ENCODE data around the gene SESN2. TPM values are rescaled to one million over a fixed set of nuclear protein-coding genes. Genes with fewer than 3 reads are reported as not detected.

Gene SESN2
- total and polyA plus RNA-seq, 10 of the 15 experiments (the other 5 are each of a cell fraction or from before 2014, with no cell fraction given), result 1.5 to 40.9 (median 17.8) TPM

DNA sequence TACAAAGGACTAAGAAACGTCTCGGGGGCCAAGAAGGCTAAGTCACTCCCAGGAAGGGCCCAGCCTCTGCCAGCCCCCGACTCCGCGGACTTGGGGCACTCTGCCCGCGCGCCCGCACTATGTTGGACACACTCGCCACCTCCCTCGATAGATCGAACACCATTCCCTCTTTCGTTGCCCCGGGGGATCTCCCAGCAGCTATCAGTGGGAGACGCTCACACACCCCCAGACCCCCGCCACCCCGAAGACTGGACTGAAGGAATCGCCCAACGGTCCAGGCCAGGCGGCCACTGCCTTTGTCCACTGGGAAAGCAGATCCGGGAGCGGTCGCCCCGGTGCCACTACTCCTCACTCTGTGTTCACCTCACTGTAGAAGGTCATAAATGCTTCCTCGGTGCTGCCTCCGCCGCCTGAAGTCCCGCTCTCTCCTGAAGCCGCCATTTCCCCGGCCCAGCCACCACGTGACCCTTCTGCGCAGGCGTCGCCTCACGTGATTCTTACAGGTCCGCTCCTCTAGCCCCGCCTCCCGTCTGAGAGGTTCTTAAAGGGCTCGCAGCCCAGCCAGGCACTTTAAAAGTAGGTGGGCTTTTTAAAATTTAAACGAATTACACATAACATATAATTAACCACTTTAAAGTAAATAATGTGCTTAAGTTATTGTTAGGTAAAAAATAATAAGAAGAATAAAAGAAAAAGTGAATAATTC lies 26.6 kb upstream of the SESN2 start, which contains the start of gene DNAJC8 (continued):
- TF ChIP-seq, protein P1, sequence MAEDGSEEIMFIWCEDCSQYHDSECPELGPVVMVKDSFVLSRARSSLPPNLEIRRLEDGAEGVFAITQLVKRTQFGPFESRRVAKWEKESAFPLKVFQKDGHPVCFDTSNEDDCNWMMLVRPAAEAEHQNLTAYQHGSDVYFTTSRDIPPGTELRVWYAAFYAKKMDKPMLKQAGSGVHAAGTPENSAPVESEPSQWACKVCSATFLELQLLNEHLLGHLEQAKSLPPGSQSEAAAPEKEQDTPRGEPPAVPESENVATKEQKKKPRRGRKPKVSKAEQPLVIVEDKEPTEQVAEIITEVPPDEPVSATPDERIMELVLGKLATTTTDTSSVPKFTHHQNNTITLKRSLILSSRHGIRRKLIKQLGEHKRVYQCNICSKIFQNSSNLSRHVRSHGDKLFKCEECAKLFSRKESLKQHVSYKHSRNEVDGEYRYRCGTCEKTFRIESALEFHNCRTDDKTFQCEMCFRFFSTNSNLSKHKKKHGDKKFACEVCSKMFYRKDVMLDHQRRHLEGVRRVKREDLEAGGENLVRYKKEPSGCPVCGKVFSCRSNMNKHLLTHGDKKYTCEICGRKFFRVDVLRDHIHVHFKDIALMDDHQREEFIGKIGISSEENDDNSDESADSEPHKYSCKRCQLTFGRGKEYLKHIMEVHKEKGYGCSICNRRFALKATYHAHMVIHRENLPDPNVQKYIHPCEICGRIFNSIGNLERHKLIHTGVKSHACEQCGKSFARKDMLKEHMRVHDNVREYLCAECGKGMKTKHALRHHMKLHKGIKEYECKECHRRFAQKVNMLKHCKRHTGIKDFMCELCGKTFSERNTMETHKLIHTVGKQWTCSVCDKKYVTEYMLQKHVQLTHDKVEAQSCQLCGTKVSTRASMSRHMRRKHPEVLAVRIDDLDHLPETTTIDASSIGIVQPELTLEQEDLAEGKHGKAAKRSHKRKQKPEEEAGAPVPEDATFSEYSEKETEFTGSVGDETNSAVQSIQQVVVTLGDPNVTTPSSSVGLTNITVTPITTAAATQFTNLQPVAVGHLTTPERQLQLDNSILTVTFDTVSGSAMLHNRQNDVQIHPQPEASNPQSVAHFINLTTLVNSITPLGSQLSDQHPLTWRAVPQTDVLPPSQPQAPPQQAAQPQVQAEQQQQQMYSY (CRISPR knock-in tag; IDR thresholded peaks at IDR 0.05), result no peak
- TF ChIP-seq POLR2AphosphoS2 (IDR thresholded peaks at IDR 0.05; ENCODE audit: low read depth, low read length) (0 out of 2 replicates have a peak, but pooled peaks have one; percentile 64), NRF1 (conservative IDR thresholded peaks at IDR 0.05; ENCODE audit: low read depth, low read length) (peak; percentile 51), SPI1 (IDR thresholded peaks at IDR 0.05; ENCODE audit: borderline replicate concordance, insufficient read depth, low read depth, low read length) (no peak), POLR2AphosphoS5 (IDR thresholded peaks at IDR 0.05; ENCODE audit: low read length) (peak; percentile 93), SMAD5 (IDR thresholded peaks at IDR 0.05; ENCODE audit: low read depth) (peak; percentile 78; the same call in 1 of the 2 replicates), ZNF217 (IDR thresholded peaks at IDR 0.05) (no peak), NR2F1 (conservative IDR thresholded peaks at IDR 0.05) (no peak), RCOR1 (conservative IDR thresholded peaks at IDR 0.05; ENCODE audit: low read depth, low read length) (0 out of 2 replicates have a peak, but pooled peaks have one; percentile 36), CREM (IDR thresholded peaks at IDR 0.05; ENCODE audit: low read depth) (peak; percentile 45; the same call in 1 of the 2 replicates), EP300 (IDR thresholded peaks at IDR 0.05; ENCODE audit: borderline replicate concordance in 1 of 2, control insufficient read depth in 1 of 2, low read depth in 2 of 2, low read length in 2 of 2) (0 out of 4 replicates have a peak, but pooled peaks of 1 of the 2 experiments have one; percentile 29), IKZF1 (conservative IDR thresholded peaks at IDR 0.05) (peak; percentile 64), BHLHE40 (IDR thresholded peaks at IDR 0.05; ENCODE audit: borderline replicate concordance in 1 of 2, low read depth in 2 of 2, low read length in 1 of 2) (peak; percentile 97 to 98), ZNF24 (IDR thresholded peaks at IDR 0.05) (no peak), CHD4 (IDR thresholded peaks at IDR 0.05) (no peak), POLR2A (IDR thresholded peaks at IDR 0.05; ENCODE audit: low read depth, low read length) (peak; percentile 88), MYC (IDR thresholded peaks at IDR 0.05; ENCODE audit: insufficient read depth, insufficient read length, insufficient replicate concordance, low read length, severe bottlenecking) (peak; percentile 25)
- TF ChIP-seq, protein P2, sequence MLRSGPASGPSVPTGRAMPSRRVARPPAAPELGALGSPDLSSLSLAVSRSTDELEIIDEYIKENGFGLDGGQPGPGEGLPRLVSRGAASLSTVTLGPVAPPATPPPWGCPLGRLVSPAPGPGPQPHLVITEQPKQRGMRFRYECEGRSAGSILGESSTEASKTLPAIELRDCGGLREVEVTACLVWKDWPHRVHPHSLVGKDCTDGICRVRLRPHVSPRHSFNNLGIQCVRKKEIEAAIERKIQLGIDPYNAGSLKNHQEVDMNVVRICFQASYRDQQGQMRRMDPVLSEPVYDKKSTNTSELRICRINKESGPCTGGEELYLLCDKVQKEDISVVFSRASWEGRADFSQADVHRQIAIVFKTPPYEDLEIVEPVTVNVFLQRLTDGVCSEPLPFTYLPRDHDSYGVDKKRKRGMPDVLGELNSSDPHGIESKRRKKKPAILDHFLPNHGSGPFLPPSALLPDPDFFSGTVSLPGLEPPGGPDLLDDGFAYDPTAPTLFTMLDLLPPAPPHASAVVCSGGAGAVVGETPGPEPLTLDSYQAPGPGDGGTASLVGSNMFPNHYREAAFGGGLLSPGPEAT (IDR thresholded peaks at IDR 0.05; ENCODE audit: low read depth), result peak; percentile 100
- TF ChIP-seq, protein P3, sequence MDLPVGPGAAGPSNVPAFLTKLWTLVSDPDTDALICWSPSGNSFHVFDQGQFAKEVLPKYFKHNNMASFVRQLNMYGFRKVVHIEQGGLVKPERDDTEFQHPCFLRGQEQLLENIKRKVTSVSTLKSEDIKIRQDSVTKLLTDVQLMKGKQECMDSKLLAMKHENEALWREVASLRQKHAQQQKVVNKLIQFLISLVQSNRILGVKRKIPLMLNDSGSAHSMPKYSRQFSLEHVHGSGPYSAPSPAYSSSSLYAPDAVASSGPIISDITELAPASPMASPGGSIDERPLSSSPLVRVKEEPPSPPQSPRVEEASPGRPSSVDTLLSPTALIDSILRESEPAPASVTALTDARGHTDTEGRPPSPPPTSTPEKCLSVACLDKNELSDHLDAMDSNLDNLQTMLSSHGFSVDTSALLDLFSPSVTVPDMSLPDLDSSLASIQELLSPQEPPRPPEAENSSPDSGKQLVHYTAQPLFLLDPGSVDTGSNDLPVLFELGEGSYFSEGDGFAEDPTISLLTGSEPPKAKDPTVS (IDR thresholded peaks at IDR 0.05; ENCODE audit: low read depth, low read length), result no peak
- TF ChIP-seq, protein P4, sequence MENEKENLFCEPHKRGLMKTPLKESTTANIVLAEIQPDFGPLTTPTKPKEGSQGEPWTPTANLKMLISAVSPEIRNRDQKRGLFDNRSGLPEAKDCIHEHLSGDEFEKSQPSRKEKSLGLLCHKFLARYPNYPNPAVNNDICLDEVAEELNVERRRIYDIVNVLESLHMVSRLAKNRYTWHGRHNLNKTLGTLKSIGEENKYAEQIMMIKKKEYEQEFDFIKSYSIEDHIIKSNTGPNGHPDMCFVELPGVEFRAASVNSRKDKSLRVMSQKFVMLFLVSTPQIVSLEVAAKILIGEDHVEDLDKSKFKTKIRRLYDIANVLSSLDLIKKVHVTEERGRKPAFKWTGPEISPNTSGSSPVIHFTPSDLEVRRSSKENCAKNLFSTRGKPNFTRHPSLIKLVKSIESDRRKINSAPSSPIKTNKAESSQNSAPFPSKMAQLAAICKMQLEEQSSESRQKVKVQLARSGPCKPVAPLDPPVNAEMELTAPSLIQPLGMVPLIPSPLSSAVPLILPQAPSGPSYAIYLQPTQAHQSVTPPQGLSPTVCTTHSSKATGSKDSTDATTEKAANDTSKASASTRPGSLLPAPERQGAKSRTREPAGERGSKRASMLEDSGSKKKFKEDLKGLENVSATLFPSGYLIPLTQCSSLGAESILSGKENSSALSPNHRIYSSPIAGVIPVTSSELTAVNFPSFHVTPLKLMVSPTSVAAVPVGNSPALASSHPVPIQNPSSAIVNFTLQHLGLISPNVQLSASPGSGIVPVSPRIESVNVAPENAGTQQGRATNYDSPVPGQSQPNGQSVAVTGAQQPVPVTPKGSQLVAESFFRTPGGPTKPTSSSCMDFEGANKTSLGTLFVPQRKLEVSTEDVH (IDR thresholded peaks at IDR 0.05; ENCODE audit: low read depth, partially characterized antibody), result no peak

Data from GM12878 (cell line).